Activated effector memory CD4-positive, alpha-beta T cell treated with anti-CD3 and anti-CD28 coated beads, Interleukin-2, amount 50 U/mL, for 16 hours (primary cell): Measurements from ENCODE around the gene CATSPERB.
"Not testable (repeated sequence)": the region's sequence is repeated elsewhere in the genome, so short reads cannot be mapped to it uniquely, and the experiment has no call there.

ENCODE experiments used
- DNase-seq: peaks from one replicate; pipeline ENCODE4 v3.0.0-alpha.2; 2020

CATSPERB gene

DNA sequence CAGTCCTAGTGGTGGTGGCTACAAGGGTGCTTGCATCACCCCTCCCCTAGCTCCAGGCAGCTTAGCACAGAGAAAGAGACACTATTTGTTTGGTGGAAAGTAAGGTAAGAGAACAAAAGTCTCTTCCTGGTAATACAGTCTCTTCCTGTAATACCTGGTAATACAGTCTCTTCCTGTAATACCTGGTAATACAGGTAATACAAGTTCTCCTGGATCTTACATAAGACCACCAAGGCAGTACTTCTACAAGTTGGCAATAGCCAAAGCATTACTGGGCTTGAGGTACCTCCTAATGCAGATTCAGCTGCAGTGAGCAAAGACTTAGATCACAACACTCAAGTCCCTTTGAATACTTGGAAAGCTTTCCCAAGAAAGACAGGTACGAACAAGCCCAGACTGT, 77.0 kb downstream of the CATSPERB start:
- DNase-seq: no peak

DNA sequence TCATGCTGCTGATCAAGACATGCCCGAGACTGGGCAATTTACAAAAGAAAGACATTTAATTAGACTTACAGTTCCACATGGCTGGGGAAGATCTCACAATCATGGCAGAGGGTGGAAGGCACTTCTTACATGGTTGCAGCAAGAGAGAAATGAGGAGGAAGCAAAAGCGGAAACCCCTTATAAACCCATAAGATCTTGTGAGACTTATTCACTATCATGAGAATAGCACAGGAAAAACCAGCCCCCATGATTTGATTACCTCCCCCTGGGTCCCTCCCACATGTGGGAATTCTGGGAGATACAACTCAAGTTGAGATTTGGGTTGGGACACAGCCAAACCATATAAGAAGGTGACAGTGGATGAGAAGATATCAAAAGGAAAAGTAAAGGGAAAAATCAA, 78.4 kb downstream of the CATSPERB start:
- DNase-seq: no peak

DNA sequence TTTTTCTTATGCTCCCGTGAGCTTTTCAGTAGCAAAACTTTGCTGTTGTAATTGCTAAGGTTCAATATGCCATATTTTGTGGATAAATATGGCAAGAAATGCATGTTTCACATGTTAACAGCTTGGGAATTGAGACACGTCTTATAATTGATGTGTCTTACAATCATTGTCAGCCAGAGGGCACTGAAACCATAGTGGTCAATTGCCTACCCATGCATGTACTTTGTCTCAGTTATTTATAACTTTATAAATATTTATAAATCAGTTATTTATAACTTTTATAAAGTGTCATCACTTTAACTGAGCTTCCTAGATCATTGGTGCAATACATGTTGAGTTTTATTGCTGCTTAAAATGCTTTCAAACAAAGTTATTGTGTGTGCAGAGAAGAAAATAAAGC, 82.0 kb downstream of the CATSPERB start:
- no peak for DNase-seq

DNA sequence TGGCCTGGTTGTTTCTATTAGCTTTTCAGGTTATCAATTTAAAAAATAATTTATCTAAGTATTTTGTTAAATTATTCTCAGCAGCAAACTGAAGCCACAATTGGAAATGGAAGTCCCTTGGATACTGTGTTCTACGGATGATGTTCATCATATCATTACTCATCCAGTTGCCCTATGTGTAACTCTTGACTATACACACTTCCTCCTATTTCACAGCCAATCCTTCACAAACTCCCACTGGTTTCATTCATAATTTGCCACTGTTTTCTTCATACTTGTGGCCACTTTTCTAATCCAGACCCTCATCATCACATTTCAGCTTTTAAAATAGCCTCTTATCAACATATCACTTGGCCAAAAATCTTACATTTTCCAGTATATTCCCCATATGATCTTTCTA, 84.0 kb downstream of the CATSPERB start:
- no peak for DNase-seq

DNA sequence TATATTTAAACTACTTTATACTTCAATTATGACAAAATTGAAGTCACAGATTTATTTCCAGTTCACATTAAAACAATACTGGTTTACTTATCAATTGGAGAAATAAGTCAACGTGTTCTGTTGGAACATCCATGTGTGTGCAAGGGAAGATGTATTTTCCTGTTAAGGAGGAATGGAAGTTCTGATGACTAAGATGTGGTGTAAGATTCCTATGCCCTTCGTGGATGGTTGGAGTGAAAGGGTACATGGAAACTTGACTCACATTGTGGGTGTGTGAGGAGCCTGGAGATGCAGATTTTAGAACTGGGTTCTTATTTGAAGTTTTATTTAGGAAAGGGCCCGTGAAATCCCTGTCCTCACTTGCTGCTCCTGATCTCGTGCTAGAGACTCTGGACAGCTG, 95.3 kb downstream of the CATSPERB start:
- DNase-seq: no peak

DNA sequence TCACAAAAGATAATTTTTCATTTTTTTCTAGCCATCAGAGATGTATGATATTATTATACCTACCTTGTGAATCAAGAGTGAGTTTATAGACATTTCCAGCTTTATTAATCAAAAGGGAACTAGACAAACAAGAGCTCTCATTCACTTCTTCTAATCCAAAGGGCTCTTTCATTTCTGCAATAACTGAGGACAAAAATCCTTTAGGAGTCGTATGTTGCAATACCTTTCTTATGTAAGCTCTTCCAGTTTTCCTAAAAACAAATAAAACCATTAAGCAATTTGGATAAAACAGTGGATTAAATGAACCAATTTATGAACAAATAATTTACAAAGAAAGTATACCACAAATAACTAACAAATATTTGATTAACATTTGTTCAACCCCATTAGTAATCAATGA, 107.1 kb downstream of the CATSPERB start:
- no peak for DNase-seq

DNA sequence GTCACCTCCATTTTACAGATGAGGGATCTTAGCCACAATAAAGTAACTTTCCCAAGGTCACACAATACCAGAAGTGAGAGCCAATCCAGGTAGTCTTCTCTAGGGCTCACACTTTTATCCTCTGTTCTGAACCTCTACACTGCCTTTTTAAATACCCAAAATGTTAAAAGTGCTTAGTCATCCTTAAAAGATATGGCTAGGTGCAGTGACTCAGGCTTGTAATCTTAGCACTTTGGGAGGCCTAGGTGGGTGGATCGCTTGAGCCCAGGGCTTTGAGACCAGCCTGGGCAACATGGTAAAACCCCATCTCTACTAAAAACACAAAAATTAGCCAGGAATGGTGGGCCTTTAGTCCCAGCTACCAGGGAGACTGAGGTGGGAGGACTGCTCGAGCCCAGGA, 117.7 kb downstream of the CATSPERB start:
- DNase-seq: no peak

DNA sequence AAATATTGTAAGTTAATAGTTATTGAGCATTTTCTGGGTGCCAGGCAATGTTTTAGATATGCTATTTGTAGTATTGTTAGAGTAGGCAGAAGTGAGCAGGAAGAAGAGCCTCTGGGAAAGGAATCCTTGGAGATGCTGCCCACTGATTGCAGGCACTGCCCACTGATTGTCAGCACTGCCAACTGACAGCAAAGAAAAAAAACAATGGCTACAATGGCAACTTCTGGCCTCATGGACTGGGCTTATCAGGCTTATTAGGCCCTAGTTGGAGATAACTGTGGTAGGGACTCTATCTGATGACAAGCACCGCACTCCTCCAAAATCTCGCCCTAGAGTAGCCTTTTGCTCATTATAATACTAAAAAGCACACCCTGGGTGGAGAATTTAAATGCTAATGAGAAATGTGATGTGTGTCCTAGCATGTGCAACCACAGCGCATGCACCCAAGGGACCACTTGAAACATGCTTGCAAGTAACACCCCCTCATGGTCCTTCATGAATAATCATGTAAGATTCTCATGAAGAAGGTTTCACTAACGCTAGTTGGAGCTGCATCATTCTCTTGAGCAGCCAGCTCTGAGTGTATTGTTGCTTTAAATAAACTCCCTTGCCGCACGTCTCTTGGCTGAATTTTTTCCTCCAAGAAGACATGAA, 118.3 kb downstream of the CATSPERB start:
- no peak for DNase-seq

DNA sequence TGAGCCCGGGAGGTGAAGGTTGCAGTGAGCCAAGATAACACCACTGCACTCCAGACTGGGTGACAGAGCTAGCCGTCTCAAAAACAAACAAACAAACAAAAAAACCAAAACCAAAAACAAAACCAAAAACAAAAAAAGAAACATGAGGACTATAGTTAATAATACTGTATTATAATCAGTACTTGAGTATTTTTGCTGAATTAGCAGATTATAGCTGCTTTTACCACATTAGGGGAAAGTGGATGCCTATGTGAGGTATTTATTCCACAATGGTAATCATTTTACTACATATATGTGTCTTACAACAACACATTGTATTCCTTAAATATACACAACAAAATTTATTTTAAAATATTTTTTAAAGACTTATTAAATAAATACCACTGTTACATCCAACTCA, 120.4 kb downstream of the CATSPERB start:
- no peak for DNase-seq

DNA sequence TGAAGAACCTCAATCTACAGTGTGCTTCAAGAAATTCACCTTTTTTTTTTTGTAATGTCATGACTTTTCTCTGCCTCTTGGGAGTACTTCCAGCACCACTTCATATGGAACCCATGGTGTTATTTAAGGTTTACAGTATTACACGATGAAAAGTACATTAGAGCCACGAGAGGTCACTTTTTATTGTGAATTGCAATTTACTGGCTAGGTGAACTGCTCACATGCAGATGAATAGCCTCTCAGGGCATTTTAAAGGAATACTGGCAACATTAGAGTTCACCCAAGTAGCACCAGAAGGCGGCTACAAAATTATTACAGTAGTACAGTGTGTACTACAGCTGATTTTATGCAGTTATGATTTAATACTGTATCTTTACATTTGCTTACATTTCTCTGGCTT, 122.7 kb downstream of the CATSPERB start:
- DNase-seq: no peak

DNA sequence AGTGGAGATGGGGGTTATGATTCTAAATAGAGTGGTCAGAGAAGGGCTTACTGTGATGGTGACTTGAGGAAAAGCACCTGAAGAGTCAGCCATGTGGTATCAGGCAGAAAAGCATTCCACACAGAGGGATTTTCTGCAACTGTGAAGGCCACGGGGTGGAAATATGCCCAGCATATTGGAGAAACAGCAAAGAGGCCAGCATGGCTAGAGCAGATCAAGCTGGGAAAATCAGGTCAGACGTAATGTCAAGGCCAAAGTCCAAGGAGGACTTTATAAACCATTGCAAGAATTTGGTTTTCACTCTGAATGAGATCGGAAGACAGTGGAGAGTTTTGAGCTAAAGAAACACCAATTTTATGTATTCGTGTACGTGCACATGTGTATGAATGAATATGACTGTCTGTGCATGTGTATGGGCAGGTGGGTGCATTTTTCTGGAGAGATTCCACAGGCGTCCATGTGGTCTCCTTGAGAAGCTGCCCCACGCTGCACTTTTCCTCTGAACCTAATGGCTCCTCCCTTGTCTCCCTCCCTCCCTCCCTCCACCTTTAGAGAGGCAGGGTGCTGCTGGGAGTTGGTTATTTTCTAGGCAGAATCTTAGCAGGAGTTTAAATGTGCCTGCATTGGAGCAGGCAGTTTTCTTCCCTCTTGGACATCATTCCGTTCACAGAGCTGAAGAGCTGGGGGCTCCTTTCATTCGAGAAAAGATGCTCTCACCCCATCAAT, 124.4 kb downstream of the CATSPERB start:
- DNase-seq: no peak

DNA sequence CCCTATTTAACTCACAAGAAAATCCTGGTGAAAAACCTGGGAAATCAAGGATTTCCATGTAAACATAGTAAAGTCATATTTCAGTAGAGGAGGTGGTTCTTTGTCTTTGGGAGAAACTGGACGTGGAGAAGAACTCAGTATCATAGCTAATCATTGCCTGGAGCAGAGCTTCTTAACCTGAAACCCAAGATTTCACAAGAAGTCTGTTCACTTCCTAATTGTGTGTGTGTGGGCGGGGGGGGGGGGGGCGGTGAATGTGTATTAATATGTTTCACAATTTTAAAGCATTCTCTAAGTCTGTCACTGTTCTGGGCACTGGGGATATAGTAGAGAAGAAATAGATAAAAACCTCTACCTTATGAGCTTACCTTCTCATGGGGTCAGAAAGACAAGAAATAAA, 125.0 kb downstream of the CATSPERB start:
- DNase-seq: no peak

DNA sequence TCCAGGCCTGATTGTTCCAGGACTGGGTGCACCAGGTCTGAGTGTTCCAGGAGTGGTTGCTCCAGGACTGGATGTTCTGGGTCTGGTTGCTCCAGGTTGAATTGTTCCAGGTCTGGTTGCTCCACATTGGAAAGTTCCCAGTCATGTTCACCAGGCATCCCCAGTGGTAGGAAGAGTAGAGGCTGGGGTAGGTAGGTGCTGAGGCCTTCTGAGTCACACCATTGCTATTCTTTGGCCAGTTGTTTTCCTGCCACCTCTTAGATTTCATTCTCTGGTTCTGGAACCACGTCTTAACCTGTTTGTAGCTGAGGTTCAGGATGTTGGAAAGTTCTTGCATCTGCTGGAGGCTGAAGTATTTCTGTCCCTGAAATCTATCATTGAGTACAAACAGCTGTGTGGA, 127.3 kb downstream of the CATSPERB start:
- DNase-seq: not testable (repeated sequence)

DNA sequence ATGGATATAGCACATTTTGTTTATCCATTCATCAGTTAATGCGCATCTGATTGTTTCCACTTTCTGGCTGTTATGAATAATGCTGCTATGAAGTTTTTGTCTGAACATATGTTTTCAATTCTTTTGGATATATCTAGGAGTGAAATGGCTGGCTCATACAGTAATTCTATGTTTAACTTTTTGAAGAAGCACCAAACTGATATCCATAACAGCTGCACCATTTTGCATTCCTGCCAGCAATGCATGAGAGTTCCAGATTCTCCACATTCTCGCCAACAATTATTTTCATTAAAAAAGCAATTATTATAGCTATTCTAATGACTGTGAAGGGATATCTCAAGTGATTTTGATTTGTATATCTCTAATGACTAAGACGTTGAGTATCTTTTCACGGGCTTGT, 131.9 kb downstream of the CATSPERB start:
- no peak for DNase-seq

DNA sequence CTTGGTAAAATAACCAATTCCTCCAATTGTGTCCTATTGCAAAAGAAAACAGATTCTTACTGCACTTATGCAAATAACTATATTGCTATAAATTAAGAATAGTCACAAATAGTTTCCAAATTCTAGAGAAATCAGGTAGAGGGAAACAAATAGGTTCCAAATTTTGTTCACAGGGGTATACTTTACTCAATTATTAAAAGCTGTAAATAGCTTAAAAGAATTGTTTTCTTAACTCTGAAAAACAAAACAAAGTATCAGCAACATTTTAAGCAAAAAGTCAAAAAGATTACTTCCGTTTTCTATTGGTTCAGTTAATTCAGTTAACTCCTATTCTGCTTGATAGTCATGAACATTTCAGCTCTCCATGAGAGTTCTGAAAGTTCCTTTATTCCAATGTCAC, 136.2 kb downstream of the CATSPERB start:
- no peak for DNase-seq

DNA sequence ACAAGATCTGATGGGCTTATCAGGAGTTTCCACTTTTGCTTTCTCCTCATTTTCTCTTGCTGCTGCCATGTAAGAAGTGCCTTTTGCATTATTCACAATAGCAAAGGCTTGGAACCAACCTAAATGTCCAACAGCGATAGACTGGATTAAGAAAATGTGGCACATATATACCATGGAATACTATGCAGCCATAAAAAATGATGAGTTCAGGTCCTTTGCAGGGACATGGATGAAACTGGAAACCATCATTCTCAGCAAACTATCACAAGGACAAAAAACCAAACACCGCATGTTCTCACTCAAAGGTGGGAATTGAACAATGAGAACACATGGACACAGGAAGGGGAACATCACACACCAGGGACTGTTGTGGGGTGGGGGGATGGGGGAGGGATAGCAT, 137.9 kb downstream of the CATSPERB start:
- not testable (repeated sequence) for DNase-seq

DNA sequence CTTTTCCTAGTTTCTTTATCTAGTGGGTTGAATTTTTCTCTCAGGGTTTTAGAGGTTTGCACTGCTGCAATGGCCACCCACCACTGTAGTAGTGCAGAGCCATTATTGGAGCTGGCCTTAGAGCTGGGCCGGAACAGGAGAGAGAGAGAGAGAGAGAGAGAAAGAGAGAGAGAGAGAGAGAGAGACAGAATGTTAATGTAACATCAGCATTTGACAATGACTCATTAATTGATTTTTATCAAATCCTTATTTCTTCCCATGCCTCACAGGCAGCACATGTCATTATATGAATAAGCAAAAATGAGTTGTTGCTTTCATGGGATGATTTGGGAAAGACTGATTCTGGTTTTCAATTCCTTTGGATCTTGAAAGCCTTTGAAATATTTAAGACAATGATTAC, 145.5 kb downstream of the CATSPERB start:
- DNase-seq: no peak

DNA sequence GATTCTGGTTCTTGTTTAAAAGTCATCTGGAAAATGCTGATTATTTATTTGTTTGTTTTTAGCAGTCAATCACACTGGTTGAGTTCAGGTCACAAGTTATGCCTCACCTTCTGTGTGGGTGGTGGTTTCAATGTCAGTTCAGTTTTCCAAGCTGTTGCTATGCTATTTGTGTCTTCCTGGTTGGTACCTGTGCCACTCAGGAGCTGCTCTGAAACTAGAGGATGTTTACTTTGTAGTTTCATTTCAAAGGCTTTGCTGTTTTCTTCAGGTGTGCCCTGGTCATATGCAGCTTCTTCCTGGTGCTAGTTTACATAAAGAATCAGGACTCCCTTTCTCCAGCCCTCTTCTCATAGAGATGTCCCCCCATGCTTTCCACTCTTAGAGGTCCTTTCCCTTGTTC, 146.0 kb downstream of the CATSPERB start:
- no peak for DNase-seq

DNA sequence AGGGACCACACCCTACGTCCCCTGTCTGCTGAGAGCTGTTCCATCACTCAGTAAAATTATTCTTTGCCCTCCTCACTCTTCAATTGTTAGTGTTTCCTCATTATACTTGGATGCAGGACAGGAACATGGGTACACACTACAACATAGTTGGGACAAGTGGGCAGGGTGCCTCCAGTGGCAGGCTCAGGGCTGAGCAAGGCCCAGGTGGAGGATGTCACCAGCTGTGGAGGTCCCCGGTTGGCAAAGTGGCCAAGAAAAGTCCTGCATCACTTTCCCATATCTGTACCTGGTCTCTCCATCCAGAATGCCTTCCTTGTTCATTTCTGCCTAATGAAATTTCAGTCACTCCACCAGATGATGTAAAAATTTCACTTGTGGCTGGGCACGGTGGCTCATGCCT, 149.1 kb downstream of the CATSPERB start:
- DNase-seq: no peak

DNA sequence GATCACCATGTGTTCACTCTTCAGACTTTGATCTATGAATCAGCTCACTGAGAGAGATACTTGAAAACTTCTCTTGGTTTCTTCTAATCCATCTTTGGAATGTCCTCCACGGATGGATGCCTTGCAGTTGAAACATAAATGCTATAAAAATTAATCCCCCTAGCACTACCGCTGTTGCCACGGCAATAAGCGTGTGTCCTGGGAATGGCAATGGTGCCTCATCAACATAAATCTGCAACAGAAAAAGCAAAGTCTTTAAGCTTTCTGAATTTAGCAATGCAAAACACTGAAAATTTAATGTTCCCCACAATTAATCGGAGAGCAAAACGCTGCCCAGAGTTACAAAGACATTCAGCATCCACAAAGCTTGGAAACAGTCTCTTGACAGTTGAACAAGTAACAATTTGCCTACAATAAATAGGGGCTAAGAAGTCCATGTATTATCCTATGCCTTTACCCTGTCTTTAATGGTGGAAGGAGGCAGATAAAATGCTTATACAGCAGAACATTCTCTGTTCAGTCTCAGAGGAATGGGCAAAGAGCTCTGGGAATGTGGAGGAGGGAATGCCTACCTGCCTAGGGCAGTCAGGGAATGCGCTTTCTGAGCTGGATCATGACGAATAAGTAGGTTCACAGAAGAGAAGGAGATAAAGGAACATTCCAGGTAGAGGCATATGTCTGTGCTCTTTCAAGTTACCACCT, 150.9 kb downstream of the CATSPERB start:
- DNase-seq: no peak

DNA sequence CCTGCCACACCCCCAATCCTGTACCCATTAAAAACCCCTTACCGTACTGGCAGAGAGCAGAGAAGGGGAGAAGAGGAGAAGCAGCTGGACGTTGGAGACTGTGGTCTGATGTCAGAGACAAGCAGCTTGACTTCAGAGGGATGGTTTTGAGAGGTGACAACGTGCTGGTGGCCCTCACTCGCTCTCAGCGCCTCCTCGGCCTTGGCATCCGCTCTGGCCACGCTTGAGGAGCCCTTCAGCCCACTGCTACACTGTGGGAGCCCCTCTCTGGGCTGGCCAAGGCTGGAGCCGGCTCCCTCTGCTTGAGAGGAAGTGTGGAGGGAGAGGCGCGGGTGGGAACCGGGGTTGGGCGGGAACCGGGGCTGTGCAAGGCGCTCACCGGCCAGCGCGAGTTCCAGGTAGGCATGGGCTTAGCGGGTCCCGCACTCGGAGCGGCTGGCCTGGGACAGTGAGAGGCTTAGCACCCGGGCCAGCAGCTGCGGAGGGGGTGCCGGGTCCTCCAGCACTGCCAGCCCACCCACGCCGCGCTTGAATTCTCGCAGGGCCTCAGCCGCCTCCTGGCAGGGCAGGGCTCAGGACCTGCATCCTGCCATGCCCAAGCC, 154.2 kb downstream of the CATSPERB start:
- DNase-seq: no peak

DNA sequence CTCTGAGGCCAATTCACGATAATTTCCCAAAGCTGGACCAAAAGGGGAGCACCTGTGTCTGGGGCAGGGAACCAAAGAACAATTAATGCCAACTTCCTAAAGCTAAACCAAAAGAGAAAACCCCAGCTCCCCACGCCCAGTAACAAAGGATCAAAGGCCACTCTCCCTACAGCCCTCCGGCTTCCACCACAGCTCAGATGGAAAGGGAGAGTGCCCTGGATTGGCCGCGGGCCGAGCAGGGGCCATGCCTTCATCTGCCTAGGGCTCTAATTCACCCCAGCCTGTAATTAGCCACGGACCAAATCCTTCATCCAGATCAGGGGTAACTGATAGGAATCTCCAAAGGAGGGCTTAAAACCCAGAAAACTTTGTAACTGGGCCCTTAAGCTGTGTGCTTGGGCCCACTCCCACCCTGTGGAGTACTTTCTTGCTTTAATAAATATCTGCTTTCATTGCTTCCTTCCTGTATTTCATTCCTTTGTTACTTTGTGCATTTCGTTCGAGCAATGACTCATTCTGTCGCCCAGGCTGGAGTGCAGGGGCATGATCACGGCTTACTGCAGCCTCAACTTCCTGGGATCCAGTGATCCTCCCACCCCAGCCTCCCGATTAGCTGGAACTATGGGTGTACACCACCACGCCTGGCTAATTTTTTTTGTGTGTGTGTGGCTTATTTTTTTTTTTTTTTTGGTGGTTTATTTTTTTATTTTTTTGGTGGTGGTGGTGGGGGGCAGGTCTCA, 156.2 kb downstream of the CATSPERB start:
- no peak for DNase-seq
